Epithelial cell of proximal tubule (primary cell): ENCODE results near the gene INVS. TPM values are rescaled to one million over a fixed set of nuclear protein-coding genes. Genes with fewer than 3 reads are reported as not detected.

ENCODE experiments used
- DNase-seq: peaks from one replicate; pipeline ENCODE4 v3.0.0-alpha.2; 2011; ENCODE audit warnings: low read depth
- H3K4me3 ChIP-seq: 2 replicates; pipeline ENCODE4 v1.5.1; 2011; ENCODE audit warnings: low read depth, mild to moderate bottlenecking, low read length
- CTCF ChIP-seq: conservative IDR thresholded peaks from 2 replicates; pipeline ENCODE4 v1.5.1; 2012; ENCODE audit warnings: low read depth, mild to moderate bottlenecking, low read length
- total RNA-seq: library from RNA; depleted of rRNA; stranded (reverse); fragments of >200 nt; gene quantifications from 2 replicates; pipeline ENCODE4 v1.2.3, GENCODE V29; 2015

Gene INVS
- total RNA-seq, 1 donor from 2014 or later = 9.1 TPM

- TF ChIP-seq CTCF = no peak
- no peak overlapping the region for H3K4me3 ChIP-seq
- no peak for DNase-seq
Observed at GRCh38 chr9:100084128-100084453, 15.0 kb upstream of the INVS start.

GRCh38 chr9:100084734-100085133, 14.3 kb upstream of the INVS start:
- DNase-seq = no peak
- no peak for TF ChIP-seq CTCF
- H3K4me3 ChIP-seq = no peak overlapping the region

- TF ChIP-seq CTCF = no peak
- DNase-seq = no peak
- H3K4me3 ChIP-seq = no peak overlapping the region
Observed at GRCh38 chr9:100086097-100086635, 12.9 kb upstream of the INVS start.

GRCh38 chr9:100087218-100087617, 11.8 kb upstream of the INVS start:
- no peak for DNase-seq
- H3K4me3 ChIP-seq = no peak overlapping the region
- TF ChIP-seq CTCF = no peak

GRCh38 chr9:100088202-100088601, 10.8 kb upstream of the INVS start:
- TF ChIP-seq CTCF = no peak
- no peak overlapping the region for H3K4me3 ChIP-seq
- peak; percentile 18 for DNase-seq

GRCh38 chr9:100090880-100091279, 8.2 kb upstream of the INVS start:
- H3K4me3 ChIP-seq = no peak overlapping the region
- no peak for TF ChIP-seq CTCF
- no peak for DNase-seq

- DNase-seq = no peak
- no peak for TF ChIP-seq CTCF
- H3K4me3 ChIP-seq = no peak overlapping the region
Observed at GRCh38 chr9:100091650-100092049, 7.4 kb upstream of the INVS start.
